ENCODE results near the gene STN1.

The STN1 gene

DNA sequence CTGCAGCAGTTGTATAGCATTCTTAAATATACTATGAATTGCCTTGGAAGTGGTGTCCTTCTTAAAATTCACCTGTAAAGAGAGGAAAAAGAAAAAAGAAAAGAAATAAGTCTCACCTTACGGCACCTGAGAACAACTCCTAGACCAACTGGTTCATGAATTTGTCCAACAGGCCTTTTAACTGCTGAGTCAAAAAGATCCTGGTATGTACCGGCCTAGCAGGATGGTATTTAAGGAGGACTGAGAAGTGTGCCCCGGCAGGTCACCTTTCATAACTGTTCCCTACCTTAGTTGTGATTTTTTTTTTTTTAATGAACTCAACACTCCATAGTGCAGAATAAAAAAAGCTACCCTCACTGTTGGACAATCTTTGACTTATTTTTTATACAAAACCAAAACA, 25.8 kb downstream of the STN1 start:
- DNase-seq, result no peak

DNA sequence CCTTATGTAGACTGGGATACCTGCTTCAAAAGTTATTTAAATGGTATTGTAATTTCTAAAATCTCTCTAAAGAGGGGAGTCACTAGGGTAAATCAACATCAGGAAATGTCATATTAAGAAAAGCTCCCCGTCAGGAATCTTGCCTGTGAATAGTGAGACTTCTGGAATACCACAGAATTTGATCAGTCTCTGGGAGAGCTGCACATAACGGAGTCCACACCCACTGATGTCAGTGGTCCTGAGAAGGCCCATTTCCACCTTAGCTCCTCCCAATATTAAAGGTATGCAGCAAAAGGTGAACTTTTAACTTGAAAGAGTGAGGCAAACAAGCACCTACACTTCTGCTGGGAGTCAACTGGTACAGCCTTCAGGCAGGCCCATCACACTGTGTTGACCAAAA, 27.3 kb downstream of the STN1 start:
- no peak for DNase-seq

DNA sequence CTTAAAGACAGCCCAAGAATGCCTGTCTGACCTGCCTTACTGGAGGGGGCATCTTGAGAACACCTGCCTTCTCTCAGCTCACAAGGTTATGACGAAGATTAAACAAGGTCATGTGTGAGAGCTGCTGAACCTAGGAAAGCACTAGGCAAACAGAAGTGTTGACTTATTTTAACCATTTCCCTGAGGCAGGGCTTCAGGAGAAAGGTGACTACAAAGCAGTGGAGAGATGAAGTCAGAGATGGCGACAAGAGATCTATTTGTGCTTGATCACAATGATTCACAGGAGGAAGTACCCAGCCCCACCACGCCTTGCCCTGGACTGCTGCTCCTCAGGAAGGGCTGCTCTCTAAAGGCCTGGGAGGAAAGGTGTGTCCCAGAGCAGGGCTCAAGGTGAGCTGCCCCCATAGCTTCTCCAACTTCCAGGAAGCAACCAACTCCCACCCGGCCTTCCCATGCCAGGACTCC, 27.8 kb downstream of the STN1 start:
- DNase-seq, result peak; percentile 44

DNA sequence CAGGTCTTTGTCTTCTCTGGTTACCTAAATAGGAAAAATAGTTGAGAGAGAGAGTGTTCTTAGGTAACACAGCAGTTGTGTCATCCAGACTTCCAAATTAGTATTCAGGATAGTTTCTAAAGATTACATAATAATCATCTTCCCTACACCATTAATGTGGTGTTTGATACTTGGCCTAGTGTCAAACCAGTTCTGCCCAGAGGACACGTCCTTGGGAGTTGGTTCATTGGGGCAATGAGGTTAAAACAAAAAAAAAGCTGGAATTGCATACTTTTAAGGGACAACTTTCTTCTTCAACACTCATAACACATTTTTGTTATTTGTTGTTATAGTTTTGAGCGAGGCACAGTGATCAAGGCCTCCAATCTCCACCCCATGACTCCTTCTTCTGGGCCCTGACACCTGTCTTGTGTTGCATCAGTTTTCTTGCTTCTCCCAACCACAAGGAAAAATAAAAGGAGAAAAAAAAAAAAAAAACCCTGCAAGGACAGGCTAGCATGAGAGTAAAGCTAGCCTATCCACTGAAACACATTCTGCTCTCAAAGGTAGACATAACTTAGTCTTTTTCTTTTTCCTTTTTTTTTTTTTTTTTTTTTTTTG, 28.8 kb downstream of the STN1 start:
- DNase-seq, result no peak

DNA sequence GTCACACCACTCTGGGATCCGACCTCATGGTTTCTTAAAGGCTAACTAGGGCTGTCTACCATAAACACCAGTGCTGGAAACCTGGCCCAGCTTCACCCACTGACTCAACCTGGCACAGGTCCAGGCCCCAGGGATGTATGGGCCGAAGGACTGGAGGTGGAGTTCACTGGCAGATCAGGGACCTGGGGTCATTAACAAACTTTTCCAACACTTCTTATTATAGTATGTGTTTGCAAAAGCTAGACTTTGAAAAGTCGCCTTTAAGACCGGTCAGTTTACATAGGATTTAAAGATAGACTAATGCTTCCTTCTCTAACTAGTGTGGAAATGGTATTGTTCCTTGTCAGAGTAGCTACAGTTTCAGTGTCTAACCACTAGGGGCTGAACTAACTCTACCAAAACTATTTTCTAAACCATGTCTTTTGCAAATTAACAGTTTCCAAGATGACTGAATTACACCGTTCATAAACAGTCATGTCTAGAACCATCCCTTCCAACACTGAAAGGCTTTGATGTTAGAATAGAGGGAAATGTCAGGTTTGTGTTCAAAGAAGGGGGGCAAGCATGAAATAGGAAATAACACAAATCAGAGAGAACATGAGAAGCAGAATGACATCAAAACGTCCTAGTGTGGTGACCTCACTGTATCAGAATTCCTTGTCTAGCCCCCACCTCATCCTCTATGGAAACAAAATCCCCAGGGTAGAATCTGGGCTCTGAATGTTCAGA, 29.7 kb downstream of the STN1 start:
- DNase-seq, result peak; percentile 42

DNA sequence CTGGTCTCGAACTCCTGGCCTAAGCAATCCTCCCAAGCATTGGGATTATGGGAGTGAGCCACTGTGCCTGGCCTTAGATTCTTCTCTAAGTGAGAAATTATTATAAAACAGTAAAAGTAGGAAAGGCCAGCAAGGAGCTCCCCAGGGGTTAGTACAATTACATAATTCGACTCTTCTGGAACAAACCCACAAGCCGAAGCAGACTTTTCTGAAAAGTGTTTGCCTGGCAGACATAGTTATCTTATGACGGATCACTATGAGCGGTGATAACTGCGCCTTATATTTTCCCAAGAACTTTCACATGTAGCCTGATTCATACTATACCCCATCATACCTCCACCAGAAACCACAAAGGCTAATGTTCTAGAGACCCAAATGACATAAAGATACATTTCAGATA, 32.4 kb downstream of the STN1 start:
- DNase-seq, result no peak

DNA sequence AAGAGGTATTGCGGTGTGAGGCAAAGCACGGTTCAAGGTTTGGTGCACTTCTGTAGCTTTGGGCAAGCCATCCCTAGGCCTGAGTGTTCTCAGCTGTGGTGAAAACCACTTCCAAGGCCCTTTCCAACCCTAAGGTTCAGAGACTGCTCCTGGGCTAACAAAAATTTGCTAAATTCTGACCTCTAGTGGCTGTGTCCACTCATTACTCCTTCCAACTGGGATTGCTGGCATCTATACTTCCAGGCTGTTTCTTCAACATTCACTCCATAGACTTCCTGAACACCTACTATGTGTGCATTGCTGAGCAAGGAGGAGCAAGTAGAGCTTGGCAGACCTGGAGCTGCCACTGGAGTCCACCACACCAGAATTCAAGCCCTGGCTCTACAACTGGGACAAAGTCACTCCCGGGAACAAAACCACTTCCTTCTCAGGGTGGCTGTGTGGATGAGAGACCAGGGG, 33.3 kb downstream of the STN1 start:
- peak; percentile 29 for DNase-seq

DNA sequence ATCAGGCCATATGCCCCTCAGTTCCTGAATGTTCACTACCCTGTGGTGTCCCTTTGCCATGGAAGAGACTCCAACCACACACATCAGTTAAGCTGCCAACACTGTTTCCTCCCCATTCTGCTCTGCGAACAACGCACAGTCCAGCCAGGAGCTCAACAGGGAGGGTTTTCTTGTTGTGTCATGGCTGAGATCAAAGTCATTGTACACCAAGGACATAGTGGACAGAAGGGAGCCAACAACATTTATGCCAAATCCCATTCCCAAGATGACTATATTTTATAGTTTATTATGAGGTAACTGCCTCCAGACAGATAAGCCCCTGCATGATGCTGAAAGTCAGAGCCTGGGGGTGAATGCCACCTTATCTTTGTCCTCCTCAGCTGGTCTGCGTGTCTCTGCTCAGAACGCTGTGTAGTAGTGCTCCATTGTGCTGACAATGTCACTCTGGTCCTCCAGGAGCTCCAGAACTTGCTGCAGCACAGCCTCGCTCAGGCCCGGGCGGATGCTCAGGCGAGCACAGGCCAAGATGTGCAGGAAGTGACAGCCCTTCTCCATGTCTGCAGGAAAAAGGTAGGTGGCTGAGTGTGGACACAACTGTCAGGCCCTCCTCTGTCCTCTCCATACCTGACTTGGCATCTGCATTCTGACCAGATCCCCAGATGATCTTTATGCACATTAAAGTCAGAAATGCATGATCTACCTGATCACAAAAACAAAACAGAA, 35.5 kb downstream of the STN1 start:
- no peak for DNase-seq

DNA sequence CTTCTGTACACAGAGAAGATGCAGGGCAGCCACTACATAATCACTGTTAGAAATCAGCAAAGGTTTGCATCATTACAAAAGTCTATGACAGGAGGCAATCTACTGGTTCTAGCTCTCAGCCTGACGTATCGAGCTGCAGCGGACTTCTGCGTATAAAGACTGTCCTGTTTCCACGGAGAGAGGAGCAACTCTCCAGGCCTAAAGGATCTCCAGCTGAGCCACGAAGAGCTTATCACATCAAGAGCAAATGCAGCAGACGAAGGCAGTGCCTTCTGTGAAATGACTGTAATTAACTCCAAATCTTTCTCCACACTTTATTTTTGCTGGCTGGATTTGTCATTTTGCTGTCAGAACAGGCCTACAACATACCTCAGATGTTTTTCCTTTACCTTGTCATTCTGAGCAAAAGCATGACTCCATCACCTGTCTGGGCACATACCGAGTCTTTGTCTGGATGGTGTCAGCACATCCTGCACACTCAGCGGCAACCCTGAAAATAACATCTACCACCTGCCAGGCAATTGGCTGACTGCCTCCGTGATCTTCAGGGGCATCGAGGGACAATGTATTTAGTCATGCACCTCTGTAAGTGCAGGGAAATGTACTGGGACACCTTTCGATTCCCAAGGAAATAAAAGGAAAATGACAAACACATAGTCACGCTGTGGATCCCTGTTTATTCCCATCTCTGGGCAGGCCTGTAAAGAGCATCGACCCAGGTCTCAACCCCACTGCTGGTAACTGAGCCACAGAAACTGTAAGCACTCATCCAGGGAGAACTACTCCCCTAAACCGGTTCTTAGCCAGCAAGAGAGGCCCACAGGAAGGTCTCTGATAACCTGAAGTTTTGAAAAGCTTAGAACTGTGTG, 36.3 kb downstream of the STN1 start:
- no peak for DNase-seq

DNA sequence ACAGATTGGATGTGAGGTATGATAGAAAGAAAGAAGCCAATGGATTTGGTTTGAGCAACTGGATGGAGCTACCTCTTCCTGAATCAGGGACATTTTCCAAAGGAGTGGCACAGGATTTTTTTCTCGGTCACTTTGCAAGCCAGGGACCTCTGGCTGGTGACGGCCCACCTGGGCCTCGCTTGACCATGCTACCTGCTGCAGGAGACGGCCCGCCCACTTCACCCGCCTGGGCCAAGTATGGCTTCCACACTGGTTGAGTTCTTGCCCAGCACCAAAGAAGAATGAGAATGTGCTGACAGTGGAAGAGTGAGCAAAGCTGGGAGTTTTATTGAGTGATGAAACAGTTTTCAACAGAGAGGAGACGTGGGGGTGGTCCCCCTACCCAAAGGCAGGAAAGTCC, 38.2 kb downstream of the STN1 start:
- DNase-seq, result no peak

DNA sequence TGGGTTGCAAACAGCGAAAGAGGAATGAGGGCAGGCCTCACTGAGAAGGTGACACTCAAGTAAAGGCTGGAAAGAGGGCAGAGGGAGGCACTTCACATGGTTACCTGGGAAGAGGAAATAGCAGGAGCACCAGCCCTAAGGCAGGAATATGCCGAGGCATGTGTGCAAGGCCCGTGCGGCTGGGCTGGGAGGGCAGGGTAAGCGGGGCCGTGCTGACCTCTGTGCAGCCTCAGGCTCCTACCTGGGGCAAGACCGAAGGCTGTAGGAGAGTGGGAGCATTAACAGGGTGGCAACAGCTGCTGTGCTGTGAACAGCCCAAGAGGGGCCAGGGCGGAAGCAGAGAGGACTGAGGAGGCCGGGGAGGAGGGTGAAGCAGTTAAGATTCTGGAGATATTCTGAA, 38.6 kb downstream of the STN1 start:
- DNase-seq, result no peak

DNA sequence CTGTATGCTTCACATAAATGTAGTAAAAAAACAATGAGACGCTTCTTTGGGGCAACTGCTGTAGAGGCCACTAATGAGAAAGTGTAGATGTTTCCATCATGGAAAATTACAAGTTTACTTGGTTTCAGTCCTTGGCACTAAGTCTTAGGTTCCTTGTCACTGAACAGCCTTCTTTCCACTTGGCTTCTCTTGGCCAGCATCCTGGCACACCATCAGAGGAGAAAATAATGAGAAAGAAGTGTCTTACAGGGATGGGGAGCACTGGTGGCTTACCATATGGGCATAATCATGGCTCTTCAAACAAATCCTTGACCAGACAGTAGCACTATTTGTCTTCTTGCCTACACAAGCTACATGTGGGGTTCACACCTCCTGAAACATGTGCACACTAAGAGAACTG, 40.1 kb downstream of the STN1 start:
- no peak for DNase-seq

DNA sequence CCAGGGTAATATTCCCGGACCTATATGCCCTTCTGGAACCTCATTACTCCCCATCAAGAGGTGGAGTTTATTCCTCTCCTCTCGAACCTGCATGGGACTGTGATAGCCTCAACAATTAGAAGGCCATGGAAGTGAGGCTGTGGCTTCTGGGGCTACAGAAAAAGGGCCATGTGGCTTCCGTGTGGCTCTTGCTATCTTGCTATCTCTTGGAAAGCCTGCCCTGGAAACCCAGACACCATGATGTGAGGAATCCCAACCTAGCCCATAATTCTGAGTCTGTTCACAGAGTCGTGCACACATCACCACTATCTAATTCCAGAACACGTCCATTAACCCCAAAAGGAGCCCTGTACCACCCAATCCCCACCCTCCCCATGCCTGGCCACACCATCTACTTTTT, 41.8 kb downstream of the STN1 start:
- no peak for DNase-seq

DNA sequence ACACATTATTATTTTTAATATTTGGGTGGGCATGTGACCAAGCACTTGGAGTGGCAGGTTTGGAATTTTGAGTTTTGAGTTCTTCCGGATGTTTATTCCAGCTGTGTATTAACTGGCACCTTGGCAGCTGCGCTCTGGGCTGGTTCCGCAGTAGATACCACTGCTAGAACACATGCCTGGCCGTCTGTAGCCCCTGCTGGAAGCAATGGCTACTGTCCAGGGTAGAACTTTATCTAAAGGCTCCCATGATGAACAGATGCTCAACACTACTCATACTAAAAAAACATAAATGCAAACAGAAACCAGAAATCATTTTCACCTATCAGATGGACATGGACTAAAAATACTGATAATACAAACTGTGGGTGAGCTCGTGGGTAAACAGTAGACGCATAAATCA, 43.3 kb downstream of the STN1 start:
- DNase-seq, result no peak

DNA sequence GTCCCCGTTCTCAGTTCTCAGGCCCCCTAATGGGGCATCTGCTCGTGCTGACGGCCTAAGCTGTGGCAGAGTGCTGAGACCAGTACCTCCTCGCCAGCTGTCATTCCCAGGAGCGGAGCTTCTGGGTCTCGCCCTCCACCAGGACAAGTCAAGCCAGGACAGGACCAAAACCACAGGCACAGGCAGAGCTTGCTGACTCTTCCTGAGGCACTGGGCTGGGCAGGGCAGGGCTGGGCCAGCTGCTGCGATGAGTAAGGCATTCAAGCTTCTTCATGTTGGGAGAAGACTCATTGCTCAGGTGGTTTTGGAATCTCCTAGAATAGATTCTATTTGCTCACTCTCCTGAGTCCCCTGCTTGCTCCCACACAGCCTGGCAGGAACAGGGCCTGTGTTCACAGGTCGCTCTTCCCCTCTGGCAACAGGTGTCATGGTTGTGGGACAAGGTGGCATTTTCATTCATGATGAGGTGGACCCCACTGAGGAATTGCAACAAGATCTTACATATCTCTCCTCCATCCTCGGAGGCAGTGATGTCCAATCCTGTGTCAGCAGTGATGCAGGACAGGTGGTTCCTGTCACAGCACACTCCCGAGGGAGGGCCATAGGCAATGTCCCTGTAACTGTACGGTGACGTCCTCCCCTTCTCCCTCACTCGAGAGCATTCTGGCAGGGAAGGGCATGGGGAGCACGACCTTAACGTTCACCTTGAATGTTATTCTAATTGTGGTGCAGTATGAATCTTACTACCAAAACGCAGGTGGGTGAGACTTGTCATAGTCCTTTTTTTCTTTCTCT, 45.6 kb downstream of the STN1 start:
- DNase-seq, result no peak

DNA sequence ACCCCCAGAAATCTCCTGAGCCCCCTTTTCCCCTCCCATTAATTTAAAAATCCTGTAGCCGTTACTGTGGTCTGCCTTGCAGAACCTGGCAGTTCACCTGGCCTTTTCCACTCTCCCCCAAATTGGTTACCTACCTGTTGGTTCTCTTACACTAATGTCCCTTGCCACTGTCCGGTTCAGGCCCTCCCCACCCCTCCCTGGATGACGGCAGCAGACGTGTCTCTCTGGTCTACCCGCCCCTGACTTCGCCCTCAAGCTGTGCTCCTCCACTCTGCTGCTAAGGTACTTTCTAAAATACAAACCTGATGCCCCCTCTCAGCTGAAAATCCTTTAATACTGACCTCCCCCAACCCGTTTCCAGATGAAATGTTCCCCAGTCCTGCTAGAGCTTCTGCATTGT, 47.0 kb downstream of the STN1 start:
- no peak for DNase-seq

DNA sequence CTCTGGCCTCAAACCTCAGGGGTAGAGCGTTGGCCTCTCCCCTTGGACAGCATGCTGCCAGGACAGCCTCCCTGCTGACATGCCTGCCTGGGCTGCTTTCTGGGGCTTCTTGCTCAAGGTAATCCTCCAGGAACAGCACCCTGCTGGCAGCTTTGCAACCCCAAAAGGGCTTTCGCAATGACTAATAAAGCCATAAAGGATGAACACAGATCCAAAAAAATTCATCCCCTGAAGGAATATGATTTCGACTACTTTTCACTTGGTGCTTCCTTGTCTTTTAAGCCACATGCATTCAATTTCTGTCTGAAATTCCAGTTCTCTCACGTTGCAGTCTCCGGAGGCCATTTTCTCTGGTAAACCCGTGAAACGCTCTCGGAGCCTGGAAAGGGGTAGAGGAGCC, 47.5 kb downstream of the STN1 start:
- no peak for DNase-seq

DNA sequence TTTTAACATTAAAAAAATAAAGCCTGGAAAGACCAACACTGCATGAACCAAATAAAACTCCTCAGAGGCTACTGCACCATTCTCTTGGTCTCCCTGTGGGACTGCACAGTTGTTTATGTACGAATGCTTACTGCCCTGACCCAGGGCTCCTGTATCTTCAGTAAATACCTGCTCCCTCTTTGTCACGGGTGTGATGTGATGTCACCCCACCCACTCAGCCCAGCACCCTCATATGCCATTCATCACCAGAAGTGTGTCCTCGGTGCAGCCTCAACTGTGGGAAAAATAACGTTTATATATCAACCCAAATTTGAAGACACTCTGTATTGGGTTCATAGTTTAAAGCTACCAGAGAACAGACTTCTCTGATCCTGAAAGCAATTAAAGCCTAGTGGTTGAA, 48.6 kb downstream of the STN1 start:
- no peak for DNase-seq

DNA sequence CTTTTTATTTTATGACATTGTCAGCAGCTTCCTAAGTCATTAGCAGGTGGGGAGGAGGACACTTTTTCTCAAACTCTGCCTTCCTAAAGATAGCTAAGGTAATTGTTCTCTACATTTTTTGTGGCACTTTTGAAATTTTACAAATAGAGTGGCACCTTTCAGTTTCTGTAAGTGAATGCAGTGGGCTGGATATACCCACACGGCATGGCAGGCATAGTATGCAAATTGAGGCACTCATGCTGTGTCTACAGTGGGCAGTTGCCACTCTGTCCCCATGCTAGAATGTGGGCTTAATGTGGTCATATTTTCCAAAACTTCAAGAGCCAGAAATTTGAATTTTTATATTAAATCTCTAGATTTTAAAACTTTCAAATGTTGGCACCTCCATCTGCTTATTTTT, 49.8 kb downstream of the STN1 start:
- DNase-seq, result no peak

DNA sequence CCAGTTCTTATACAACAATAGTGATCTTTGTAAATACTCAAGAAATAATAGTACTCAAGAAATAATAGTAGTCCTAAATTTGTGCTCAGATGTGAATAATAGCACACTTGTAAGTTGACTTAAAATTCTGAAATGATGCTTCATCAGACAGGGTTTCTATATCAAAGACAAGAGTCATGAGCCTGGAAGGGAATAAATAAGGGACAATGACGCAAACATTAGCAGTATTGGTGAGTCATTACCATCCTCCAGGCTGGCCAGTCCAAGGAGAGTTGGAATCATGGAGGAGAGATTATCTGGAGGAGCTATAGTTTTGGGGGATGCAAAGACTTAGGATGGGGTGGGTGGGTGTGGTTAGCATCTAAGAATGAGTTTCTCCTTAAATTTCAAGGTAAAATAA, 56.5 kb downstream of the STN1 start:
- DNase-seq, result no peak

DNA sequence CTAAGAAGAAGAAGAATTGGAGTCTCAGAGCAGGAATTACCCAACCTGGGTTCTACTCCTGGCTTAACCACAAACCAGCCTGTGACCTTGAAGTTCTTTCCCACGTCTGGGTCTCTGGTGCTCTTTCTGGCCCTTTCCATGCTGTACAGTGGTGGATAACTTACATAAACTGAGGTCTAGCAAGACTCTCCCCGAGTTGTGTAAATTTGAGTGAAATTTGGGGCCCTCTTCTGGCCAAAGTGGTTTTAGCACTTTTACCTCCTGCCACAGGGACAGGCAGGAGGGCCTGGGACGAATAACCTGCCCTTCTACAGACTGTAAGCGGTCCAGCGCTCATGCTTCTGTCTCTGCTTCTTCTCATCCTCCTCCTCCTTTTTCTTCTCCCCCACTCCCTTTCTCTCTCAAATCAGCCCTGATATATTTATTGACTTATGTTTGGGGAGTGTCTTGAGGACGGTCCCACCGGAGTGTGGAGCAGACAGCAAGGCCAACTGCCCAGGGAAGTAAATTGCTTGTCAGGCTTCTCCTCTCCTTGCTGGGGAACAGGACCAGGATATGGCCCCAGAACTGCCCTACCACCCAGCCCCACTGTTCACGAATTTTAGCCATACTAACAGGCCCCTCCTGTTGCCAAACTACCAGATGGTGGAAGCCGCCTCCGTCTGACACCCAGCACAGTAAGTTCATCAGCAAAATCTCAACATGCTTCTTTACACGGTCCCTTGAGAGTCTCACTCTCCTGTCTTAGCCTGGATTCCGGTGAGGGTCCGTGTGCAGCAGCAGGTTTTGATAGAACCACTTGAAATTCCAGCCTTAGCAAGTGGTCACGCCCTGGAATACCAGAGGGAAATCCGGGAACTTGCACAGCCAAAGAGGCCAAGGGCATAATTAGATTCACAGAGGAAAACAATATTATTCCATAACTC, 58.6 kb downstream of the STN1 start:
- peak; percentile 71 for DNase-seq
